Stimulated activated CD4-positive, alpha-beta T cell treated with anti-CD3 and anti-CD28 coated beads, TNF-alpha, amount 100 ng/mL, for 48 hours (primary cell): Measurements from ENCODE around the gene IMMP2L.

Experiments used
- DNase-seq, 3 donors: peaks; one replicate each; pipeline ENCODE4 v3.0.0-alpha.2; 2020; ENCODE audit warnings: low read depth in 3 of 3

IMMP2L gene

DNA sequence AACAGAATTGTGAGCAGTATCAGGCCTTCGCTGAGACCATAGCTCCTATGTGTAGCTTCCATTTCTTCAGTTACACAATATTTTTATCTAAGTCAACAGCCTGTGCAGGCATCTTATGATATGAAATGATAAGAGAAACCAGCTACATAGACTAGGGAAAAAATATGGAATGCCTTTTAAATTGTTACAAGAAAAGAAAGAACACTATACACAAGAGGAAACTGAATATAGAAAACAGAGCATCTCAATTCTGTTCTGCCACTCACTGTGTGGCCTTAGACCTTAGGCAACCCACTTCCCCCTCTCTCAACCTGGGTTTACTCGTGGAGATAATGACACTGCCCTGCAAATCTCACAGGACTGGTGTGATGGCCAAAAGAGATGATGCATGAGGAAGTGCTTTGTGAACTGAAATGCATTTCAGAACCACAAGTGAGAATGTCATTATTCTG, 338.5 kb downstream of the IMMP2L start:
- DNase-seq = no peak

DNA sequence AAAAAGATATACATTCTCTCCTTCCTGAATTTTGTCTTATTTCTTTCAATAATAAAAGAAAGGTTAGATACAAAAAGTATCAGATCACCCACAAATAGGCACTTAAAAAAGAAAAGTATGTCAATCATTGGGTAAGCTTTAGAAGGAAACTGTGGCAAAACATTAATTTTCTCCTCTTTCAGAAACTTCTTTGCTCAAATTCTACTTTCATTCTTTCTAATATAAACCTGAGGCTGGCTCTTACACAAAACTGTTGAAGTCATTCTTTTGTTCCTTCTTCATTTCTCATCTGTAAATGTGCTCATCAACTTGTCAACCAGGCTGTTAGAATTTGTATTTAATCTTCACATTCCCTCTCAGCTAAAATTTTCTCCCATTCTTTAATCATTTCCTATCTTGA, 346.7 kb downstream of the IMMP2L start:
- no peak for DNase-seq

DNA sequence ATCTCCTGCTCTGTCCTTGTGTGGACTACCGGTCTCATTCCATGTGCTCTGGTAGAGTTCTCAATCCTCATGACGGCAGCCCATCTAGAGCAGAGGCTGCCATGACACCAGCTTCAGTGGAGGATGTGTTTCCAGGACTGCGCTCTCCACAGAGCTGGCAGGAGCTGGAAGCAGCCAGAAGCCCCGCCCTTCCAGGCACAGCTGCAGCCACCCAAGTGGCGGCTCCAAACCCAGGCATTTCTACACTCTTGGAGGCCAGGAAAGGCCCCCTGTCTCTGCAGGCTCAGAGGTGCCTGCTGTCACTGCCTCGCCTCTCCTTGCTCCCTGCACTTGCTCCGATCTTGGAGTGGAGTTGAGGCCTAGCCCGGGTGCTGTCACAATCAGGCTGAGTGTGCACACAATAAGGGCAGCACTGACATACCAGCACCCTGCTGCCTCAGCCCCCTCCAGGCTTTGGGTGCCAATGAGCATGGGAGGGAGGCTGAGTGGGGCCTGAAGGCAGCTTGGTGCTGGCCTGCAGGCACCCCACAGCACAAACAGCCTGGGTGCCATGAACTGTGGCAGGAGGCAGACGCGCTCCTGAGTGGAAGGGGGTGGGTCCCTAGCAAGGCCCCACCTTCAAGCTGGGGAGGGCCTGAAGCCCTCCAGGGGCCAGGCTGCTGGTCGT, 349.3 kb downstream of the IMMP2L start:
- DNase-seq = no peak

DNA sequence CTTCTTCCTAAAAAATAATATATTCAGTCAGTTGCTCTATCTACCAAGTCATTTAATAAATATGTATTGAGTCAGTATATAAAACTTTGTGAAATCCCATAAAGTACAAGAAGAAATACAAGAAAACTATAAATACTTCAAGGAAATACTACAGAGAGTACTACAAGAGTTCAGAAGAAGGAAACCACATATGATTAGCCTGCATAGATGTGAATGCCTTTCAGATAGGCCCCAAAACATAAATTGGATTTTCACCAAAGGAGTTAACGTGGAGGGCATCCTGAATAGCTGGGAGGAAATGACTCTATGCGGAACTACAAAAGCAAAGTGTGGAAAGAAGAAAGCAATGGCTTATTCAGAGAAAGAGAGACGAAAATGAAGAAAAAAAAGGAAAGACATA, 351.3 kb downstream of the IMMP2L start:
- DNase-seq = no peak

DNA sequence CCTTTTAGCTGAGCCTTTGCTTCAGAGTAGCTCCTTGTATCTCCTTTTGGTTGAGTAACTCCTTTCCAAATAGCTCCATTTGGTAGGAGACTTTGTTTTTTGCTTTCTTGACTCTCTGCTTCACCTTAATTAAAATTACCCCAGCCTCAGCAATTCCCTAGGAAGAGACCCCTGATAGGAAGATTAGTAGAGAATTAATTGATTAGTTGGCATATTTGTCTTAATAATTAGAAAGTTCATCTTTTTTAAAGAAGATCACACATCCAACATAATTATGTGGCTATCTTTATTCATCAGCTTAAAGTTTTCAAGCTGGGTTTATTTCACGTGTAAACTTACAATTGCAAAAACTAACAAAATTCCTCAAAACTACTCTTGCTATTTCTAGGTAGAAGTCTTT, 352.2 kb downstream of the IMMP2L start:
- no peak for DNase-seq

DNA sequence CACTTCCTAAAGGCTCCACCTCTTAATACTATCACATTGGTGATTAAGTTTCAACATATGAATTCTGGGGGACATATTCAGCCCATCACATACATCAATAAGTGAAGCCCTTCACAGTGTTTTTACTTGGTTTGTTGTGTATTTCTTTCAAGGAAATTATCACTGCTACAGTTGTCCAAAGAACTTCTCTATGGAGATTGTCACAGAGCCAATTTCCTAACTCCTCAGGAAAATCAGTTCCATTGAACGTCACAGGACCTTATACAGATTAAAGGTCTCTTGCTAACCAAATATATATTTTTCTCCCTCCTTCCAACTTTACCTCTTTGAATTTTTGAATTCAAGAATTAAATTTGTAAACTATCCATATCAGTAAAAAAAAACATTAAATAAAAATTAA, 357.0 kb downstream of the IMMP2L start:
- no peak for DNase-seq

DNA sequence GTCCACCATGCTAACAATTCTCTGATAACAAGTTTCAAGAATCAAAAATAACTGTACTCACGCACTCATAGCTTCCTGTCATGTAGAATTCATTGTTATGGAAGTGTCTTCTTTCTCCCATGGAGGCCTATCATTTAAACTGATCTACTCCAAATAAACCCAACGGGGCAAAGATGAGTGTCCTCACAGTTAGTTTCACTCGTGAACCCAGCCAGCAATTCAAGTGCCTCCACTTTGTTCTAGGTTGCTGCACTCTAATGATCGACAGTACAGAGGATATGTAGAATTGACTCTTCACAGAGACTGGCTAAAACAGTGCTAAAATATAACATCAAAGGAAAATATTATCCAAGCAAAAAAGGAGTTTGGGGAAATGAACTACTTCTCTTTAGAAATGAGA, 360.0 kb downstream of the IMMP2L start:
- DNase-seq = no peak

DNA sequence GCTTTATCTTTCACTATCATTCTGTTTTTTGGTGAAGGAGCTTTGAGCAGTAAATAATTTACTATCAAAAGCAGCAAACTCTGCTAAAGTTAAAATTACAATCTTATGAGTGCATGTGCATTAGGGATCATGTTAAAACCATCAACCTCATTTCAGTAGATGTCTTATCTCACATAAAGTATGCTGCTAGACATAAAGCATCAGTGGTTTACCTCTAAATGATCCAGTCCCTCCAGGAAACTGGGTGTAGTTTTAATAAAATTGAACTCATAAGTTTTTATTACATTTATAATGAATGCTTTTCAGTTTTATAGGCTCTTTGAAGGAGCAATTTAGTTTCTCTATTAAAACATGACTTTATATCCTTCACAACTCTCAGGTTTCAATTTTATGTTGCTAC, 362.6 kb downstream of the IMMP2L start:
- DNase-seq = no peak

DNA sequence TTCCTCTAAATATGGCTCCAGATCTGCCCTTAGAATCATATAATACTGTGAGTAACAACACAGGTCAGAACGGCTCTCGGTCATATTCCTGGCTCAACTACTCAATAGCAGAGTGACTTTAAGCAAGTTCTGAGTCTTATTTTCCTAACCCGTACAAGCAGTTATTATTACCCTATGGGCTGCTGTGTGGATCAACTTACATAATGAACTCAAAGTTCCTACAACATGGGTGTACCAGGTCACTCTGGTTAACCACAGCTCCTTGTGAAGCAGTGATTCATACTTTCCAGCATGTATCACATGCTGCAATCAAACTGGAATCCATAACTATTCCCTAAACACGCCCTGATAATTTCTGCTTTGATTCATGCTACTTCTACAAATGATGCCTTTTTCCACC, 364.0 kb downstream of the IMMP2L start:
- DNase-seq = no peak

DNA sequence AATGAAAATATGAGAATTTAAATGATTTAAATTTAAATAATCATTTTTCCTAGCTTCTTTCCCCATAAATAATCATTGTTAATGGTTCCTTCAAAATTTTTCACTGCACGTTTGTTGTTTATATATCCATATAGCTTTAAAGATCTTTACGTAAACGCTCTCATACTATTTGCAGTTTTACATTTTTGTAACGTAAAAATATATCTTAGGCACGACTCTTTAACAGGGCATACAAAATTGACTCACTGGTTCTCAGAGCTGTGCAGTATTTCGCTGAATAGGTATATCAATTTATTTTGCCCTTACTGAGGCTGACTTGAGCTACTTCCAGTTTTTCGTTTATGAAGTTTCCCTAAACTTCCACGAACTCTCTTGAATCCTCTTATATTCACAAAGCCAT, 365.6 kb downstream of the IMMP2L start:
- no peak for DNase-seq

DNA sequence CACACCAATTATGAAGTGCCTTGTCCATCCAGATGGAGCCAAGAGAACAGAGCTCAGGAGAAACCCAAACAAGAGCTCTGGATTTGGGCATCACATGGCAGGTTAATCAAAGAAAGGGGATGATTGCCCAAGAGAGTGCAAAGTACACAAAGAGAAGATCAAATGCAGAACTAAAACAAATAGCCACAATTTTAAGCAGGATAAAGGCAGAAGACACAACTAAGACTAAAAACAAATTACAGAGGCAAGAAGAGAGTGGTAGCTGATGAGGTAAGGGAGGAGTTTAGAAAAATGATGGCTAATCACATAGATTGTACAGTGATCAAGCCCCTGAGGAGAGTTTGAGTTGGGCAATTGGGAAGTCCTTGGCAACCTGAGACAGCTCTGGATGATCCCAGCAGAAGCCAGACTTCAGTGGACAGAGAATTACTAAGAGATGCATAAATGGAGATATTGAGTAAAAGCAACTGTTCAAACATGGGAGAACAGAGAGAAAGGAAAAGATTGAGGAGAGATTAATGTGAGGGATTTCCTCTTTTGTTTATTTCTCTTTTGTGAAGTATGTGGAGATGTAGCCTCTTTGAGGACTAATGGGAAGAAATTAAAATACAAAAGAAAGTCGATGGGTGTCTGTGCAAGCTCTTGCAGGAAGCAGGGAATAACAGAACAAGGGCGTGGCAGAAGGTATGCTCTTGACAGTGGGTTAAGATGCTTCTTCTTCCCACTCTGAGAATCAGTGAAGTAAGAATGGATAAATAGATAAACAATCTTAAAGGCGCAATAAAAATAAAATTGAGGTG, 369.5 kb downstream of the IMMP2L start:
- no peak for DNase-seq

DNA sequence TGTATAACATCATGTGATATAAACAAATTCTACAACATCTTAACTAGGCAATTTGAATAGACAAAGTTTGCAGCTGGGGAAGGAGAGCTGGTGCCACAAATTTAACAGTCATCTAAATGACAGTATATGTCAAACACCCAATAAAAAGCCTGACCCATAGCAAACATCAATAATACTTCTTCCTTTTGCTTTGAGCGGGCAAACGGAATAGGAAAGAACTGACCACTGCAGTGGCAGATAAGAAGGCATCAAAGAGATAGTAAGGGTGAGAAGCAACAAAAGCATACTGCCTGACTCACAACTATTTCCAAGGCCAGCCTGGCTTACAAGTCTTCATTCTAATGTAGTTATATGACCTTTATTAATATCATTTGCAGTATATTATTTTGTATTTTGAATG, 371.5 kb downstream of the IMMP2L start:
- no peak for DNase-seq

DNA sequence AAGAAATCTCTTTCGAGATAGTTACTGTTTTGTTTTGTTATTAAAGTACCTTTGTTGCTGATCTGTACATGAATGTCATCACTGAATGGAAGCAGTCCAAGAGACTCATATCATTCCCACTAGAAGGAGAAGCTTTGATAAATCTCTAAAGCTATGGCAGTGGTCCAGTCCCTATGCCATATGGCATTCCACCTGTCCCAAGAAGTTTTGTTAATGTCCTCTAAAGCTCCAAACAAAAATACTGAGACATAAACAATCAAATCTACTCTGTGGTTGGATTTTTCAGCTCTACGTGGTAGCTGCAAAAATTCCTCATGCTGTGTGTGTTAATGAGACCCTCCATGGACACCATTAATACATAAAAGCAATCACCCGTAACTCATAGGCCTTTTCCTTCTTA, 377.3 kb downstream of the IMMP2L start:
- no peak for DNase-seq

DNA sequence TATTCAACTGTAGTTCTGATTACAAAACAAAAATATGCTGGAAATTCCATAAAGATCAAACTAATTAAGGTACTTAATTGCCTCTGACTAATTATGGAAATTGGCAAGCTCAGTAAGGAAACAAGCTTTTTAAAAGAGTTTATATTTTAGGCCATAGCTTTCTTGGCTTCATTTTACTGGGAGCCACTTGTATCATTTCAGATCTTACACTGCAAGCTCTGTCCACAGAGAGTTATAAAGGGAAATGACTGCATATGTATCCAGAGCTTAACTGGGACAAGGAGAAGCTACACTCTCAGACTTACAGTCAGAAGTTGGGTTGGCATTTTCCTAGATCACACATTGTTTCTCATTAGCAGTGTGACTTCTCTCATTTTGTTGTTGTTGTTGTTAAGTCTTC, 379.0 kb downstream of the IMMP2L start:
- no peak for DNase-seq

DNA sequence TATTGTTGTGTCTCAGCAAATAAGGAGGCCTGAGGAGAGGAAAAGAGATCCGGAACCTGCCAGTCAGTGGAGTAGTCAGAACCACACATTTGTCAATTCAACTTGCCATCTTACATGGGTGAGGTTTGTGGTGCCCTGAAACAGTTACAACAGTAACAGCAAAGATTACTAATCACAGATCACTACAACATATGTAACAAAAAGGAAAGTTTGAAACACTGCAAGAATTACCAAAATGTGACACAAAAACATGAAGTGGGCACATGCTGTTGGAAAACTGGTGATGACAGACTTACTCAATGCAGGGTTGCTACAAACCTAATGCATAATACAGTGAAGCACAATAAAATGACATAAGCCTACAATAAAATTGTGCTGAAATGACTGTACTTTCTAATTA, 382.0 kb downstream of the IMMP2L start:
- no peak for DNase-seq

DNA sequence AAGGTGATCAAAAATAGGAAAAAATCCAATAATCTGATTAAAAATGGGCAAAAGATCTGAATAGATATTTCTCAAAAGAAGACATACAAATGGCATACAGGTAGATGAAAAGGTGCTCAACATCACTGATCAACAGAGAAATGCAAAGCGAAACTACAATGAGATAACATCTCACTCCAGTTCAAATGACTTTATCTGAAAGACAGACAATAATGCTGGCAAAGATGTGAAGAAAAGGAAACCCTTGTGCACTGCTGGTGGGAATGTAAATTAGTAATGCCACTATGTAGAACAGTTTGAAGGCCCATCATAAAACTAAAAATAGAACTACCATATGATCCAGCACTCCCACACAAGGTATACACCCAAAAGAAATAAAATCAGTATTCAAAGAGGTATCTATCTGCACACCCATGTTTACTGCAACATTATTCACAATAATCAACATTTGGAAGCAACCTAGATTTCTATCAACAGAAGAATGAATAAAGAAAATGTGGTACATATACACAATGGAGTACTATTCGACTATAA, 386.3 kb downstream of the IMMP2L start:
- DNase-seq = no peak

DNA sequence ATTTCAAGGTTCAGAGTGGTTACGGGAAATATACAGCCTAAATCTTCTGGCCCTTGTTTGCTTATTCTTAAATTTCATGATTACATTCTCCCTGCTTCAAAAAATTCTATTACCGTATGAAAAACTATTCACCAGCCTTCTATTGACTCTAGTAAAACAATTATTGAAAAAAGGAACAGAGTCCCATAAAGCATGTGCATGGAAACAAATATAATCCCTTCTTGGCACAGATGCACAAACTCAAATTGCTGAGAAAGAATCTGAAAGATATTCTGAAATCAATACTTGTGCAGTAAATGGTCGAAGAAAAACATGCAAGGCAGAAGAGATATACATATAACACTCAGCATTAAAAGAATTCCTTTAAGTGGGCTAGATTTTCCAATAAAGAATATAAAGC, 387.8 kb downstream of the IMMP2L start:
- DNase-seq = no peak

DNA sequence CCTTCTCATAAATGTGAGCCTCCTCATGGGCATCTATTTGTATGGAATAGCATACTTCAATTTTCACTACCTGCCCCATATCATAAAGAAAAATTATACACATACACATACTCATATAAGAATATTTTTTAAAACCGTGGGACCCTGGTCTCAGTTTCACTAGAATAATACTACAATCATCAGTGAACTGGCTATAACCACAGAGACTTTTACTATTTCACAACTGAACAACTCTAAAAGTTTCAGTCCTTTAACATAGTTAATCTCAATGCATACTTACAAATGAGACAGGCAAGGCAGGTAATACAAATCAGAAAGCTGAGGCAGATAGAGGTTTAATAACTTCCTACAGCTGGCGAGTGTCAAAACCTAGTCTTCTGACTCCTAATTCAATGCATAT, 388.3 kb downstream of the IMMP2L start:
- DNase-seq = no peak

DNA sequence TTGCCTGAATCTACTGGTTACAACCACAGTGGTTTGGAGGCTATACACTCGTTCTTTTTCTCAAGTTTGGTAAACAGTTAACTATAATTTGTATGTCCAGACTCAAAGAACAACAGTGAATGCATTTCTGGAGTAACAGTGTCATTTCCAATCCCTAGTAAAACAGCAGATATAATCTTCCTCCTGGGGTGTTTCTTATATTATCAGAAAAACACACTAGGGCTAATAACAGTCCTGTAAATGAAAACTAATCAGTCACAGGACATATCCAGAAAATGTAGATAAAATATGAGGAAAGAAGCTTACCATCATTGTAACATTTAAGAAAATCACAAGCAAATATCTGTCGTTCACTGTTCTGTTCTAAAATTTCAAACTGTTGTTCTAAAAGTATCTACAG, 388.8 kb downstream of the IMMP2L start:
- DNase-seq = no peak

DNA sequence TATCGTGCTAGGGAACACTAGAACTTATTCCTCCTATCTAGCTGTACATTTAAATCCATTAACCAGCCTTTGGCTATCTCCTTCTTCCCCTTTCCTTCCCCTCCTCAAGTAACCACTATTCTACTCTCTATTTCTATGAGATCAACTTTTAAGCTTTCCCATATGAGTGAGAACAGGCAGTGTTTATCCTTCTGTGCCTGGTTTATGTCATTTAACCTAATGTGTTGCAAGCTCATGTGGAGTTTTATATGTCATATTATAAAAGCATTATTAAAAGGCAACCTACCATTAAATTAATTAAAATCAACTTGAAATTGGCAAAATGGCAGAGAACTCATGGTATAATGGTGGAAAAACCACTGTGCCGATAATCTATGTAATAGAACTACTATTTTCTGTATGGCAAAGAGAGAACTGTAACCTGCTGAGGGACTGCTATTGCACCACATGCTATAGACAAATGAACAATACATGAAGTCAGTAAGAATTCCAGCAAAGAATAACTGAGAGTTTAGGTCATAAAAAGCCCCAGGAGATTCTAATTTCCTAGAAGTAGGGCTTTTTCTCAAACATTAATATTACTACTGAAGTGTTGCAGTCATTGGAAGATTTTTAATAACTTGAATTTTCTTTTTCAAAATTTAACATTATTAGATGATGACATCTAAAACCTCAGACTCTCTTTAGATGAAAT, 389.6 kb downstream of the IMMP2L start:
- no peak for DNase-seq

DNA sequence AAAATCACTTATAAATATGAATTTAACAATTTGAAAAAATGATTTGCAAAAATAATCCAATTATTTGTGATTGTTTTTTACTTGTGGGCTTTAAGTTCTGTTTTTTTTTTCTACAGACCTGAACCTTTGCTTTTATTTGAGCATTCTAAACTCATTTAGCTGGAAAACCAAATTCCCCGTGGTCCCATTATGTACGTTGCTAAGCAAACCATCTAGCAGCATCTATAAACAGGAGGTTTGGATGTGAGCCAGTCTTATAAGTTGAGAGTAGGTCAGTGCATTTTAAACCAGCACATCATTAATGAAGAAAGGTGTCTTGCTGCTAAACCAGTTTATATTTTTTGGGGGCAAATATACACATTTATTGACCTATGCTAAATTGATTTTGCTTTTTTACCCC, 394.1 kb downstream of the IMMP2L start:
- no peak for DNase-seq

DNA sequence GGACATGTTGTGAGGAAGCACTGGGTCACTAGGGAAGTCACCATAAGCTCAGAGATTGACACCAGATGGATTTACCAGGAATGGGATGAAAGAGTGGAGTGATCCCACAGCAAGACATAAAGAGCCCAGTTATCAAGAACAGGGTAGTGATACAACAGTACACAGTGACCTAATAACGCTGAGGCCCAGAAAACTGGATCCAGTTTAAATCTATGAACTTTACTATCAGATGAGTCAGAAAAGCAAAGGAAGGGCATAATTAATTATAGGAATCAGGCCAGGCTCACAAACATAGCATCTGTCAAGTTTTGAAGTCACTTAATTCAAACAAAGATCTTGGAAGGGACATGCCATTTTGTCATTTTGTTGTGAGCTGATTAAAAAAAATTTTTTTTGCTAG, 397.9 kb downstream of the IMMP2L start:
- no peak for DNase-seq

DNA sequence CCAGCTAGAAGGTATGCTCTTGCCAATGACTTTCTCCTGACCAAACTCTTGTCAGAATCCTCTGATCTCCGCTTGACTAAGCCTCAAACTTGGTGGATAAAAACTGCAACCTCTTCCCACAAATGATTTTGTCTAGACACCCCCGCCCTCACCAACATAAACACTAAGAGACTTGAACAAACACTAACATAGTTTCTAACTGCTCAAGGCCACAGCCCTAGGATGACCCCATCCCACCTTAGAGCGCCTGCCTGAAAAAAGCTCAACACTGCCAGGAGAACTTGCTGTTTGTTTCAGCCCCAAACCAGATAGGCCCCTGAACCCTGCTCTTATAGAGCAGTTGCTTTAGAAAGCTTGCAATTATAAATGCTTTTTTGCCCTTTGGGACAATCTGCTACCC, 399.6 kb downstream of the IMMP2L start:
- DNase-seq = no peak
